Stimulated activated CD4-positive, alpha-beta T cell treated with anti-CD3 and anti-CD28 coated beads, Interleukin-15, amount 100 ng/mL, for 1 hour (primary cell): ENCODE measurements around the gene TRAPPC6A.

Experiments used
- DNase-seq, 2 donors: peaks; one replicate each; pipeline ENCODE4 v3.0.0-alpha.2; 2020; ENCODE audit warnings: low read depth in 1 of 2, low spot score in 1 of 2

TRAPPC6A gene

GRCh38 chr19:45163751-45164460 is 14.1 kb downstream of the TRAPPC6A start:
- DNase-seq = no peak

- no peak for DNase-seq
Measured at GRCh38 chr19:45163156-45163555, 14.9 kb downstream of the TRAPPC6A start.

GRCh38 chr19:45162608-45163143 is 15.4 kb downstream of the TRAPPC6A start:
- DNase-seq = no peak

- DNase-seq = no peak
Measured at GRCh38 chr19:45161738-45162607, 16.1 kb downstream of the TRAPPC6A start.

GRCh38 chr19:45160870-45161737 is 16.9 kb downstream of the TRAPPC6A start, which contains the start of gene NKPD1:
Gene NKPD1 (minus strand): TSS chr19:45160982. CDS start chr19:45160150, 832 bp downstream.
- DNase-seq = no peak

- DNase-seq = no peak
Measured at GRCh38 chr19:45159971-45160324, 18.1 kb downstream of the TRAPPC6A start.

- DNase-seq = no peak
Measured at GRCh38 chr19:45159210-45159970, 18.6 kb downstream of the TRAPPC6A start.

- no peak for DNase-seq
Measured at GRCh38 chr19:45158503-45159209, 19.4 kb downstream of the TRAPPC6A start.

GRCh38 chr19:45156751-45157150 is 21.3 kb downstream of the TRAPPC6A start:
- DNase-seq = no peak

GRCh38 chr19:45156011-45156630 is 21.9 kb downstream of the TRAPPC6A start:
- no peak for DNase-seq

- DNase-seq = no peak
Measured at GRCh38 chr19:45154064-45154827, 23.8 kb downstream of the TRAPPC6A start.

- peak in 1 of 2 donors; percentile 21 for DNase-seq
Measured at GRCh38 chr19:45153339-45154063, 24.5 kb downstream of the TRAPPC6A start.

- DNase-seq = no peak
Measured at GRCh38 chr19:45152504-45153338, 25.3 kb downstream of the TRAPPC6A start.

- no peak for DNase-seq
Measured at GRCh38 chr19:45151821-45152503, 26.1 kb downstream of the TRAPPC6A start.

GRCh38 chr19:45151320-45151719 is 26.7 kb downstream of the TRAPPC6A start:
- no peak for DNase-seq

GRCh38 chr19:45150751-45151281 is 27.2 kb downstream of the TRAPPC6A start:
- DNase-seq = no peak
